ENCODE results near the gene RMI1.

RMI1 gene

GRCh38 chr9:83972286-83972685, 8.3 kb upstream of the RMI1 start:
- Histone ChIP-seq H3K9ac (ENCODE audit: low read depth, low read length) (no peak overlapping the region), H3K27ac (ENCODE audit: low read length) (no peak overlapping the region), H3K9me3 (ENCODE audit: insufficient read depth, low read depth, low read length) (no peaks in the 10 kb centered on the region), H3K4me3 (ENCODE audit: low read length) (no peak overlapping the region), H3K36me3 (ENCODE audit: insufficient read depth, low read depth, low read length) (peaks cover 100% of the 10 kb centered on the region), H3K4me1 (ENCODE audit: insufficient read depth, low read length) (peaks cover 3% of the 10 kb centered on the region; the same call in 1 of the 2 replicates), H3K27me3 (ENCODE audit: insufficient read depth, low read length) (no peaks in the 10 kb centered on the region)

GRCh38 chr9:83975300-83975699, 5.3 kb upstream of the RMI1 start:
- Histone ChIP-seq H3K9me3 (ENCODE audit: insufficient read depth, low read depth, low read length) (no peaks in the 10 kb centered on the region), H3K4me1 (ENCODE audit: insufficient read depth, low read length) (peaks cover 6% of the 10 kb centered on the region; the same call in 1 of the 2 replicates), H3K9ac (ENCODE audit: low read depth, low read length) (no peak overlapping the region), H3K36me3 (ENCODE audit: insufficient read depth, low read depth, low read length) (peaks cover 95% of the 10 kb centered on the region), H3K27me3 (ENCODE audit: insufficient read depth, low read length) (no peaks in the 10 kb centered on the region), H3K27ac (ENCODE audit: low read length) (no peak overlapping the region), H3K4me3 (ENCODE audit: low read length) (no peak overlapping the region)

GRCh38 chr9:83976372-83976771, 4.2 kb upstream of the RMI1 start:
- Histone ChIP-seq H3K36me3 (ENCODE audit: insufficient read depth, low read depth, low read length) (peaks cover 84% of the 10 kb centered on the region), H3K27ac (ENCODE audit: low read length) (no peak overlapping the region), H3K9ac (ENCODE audit: low read depth, low read length) (no peak overlapping the region), H3K4me3 (ENCODE audit: low read length) (peak overlapping the region; percentile 100; the same call in 1 of the 2 replicates), H3K27me3 (ENCODE audit: insufficient read depth, low read length) (no peaks in the 10 kb centered on the region), H3K4me1 (ENCODE audit: insufficient read depth, low read length) (peaks cover 6% of the 10 kb centered on the region; the same call in 1 of the 2 replicates), H3K9me3 (ENCODE audit: insufficient read depth, low read depth, low read length) (no peaks in the 10 kb centered on the region)

- Histone ChIP-seq H3K4me1 (ENCODE audit: insufficient read depth, low read length) (peaks cover 6% of the 10 kb centered on the region; the same call in 1 of the 2 replicates), H3K9ac (ENCODE audit: low read depth, low read length) (peak overlapping the region; percentile 100; the same call in 1 of the 2 replicates), H3K9me3 (ENCODE audit: insufficient read depth, low read depth, low read length) (no peaks in the 10 kb centered on the region), H3K27me3 (ENCODE audit: insufficient read depth, low read length) (no peaks in the 10 kb centered on the region), H3K36me3 (ENCODE audit: insufficient read depth, low read depth, low read length) (peaks cover 76% of the 10 kb centered on the region), H3K27ac (ENCODE audit: low read length) (no peak overlapping the region), H3K4me3 (ENCODE audit: low read length) (peak overlapping the region; percentile 100)
Observed at GRCh38 chr9:83977196-83977595, 3.4 kb upstream of the RMI1 start.

GRCh38 chr9:83978992-83979811, 1.4 kb upstream of the RMI1 start:
- Histone ChIP-seq H3K36me3 (ENCODE audit: insufficient read depth, low read depth, low read length) (peaks cover 56% of the 10 kb centered on the region), H3K27me3 (ENCODE audit: insufficient read depth, low read length) (no peaks in the 10 kb centered on the region), H3K27ac (ENCODE audit: low read length) (peak overlapping the region; percentile 100), H3K9me3 (ENCODE audit: insufficient read depth, low read depth, low read length) (no peaks in the 10 kb centered on the region), H3K4me3 (ENCODE audit: low read length) (peak overlapping the region; percentile 100), H3K4me1 (ENCODE audit: insufficient read depth, low read length) (peaks cover 11% of the 10 kb centered on the region; the same call in 1 of the 2 replicates), H3K9ac (ENCODE audit: low read depth, low read length) (peak overlapping the region; percentile 100)

- H3K36me3 ChIP-seq (ENCODE audit: insufficient read depth, low read depth, low read length): peaks cover 49% of the 10 kb centered on the region
- H3K4me3 ChIP-seq (ENCODE audit: low read length): peak within 1 kb of the TSS; percentile 100
- H3K4me1 ChIP-seq (ENCODE audit: insufficient read depth, low read length): peaks cover 11% of the 10 kb centered on the region; the same call in 1 of the 2 replicates
- no peaks in the 10 kb centered on the region for H3K27me3 ChIP-seq (ENCODE audit: insufficient read depth, low read length)
- H3K9ac ChIP-seq (ENCODE audit: low read depth, low read length): peak within 1 kb of the TSS; percentile 100
- no peaks in the 10 kb centered on the region for H3K9me3 ChIP-seq (ENCODE audit: insufficient read depth, low read depth, low read length)
- H3K27ac ChIP-seq (ENCODE audit: low read length): peak within 1 kb of the TSS; percentile 100
Observed at GRCh38 chr9:83979812-83980394, 702 bp upstream of the RMI1 start, which contains the start of gene HNRNPK. TSS of gene HNRNPK (minus strand) at chr9:83980215. CDS start at chr9:83978252, 1,963 bp downstream.

GRCh38 chr9:83981126-83981871, 694 bp downstream of the RMI1 start:
- Histone ChIP-seq H3K9ac (ENCODE audit: low read depth, low read length) (peak overlapping the region; percentile 100), H3K9me3 (ENCODE audit: insufficient read depth, low read depth, low read length) (no peaks in the 10 kb centered on the region), H3K27ac (ENCODE audit: low read length) (peak overlapping the region; percentile 100), H3K27me3 (ENCODE audit: insufficient read depth, low read length) (no peaks in the 10 kb centered on the region), H3K4me1 (ENCODE audit: insufficient read depth, low read length) (peaks cover 11% of the 10 kb centered on the region; the same call in 1 of the 2 replicates), H3K36me3 (ENCODE audit: insufficient read depth, low read depth, low read length) (peaks cover 35% of the 10 kb centered on the region), H3K4me3 (ENCODE audit: low read length) (peak overlapping the region; percentile 100)

- Histone ChIP-seq H3K4me3 (ENCODE audit: low read length) (no peak overlapping the region), H3K9me3 (ENCODE audit: insufficient read depth, low read depth, low read length) (no peaks in the 10 kb centered on the region), H3K27me3 (ENCODE audit: insufficient read depth, low read length) (no peaks in the 10 kb centered on the region), H3K36me3 (ENCODE audit: insufficient read depth, low read depth, low read length) (peaks cover 21% of the 10 kb centered on the region), H3K4me1 (ENCODE audit: insufficient read depth, low read length) (peaks cover 5% of the 10 kb centered on the region; the same call in 1 of the 2 replicates), H3K27ac (ENCODE audit: low read length) (no peak overlapping the region), H3K9ac (ENCODE audit: low read depth, low read length) (no peak overlapping the region)
Observed at GRCh38 chr9:83986195-83986594, 5.6 kb downstream of the RMI1 start.

GRCh38 chr9:83986765-83987401, 6.3 kb downstream of the RMI1 start:
- Histone ChIP-seq H3K27me3 (ENCODE audit: insufficient read depth, low read length) (no peaks in the 10 kb centered on the region), H3K4me3 (ENCODE audit: low read length) (no peak overlapping the region), H3K36me3 (ENCODE audit: insufficient read depth, low read depth, low read length) (peaks cover 21% of the 10 kb centered on the region), H3K9ac (ENCODE audit: low read depth, low read length) (no peak overlapping the region), H3K4me1 (ENCODE audit: insufficient read depth, low read length) (peaks cover 5% of the 10 kb centered on the region; the same call in 1 of the 2 replicates), H3K9me3 (ENCODE audit: insufficient read depth, low read depth, low read length) (no peaks in the 10 kb centered on the region), H3K27ac (ENCODE audit: low read length) (no peak overlapping the region)

- Histone ChIP-seq H3K4me1 (ENCODE audit: insufficient read depth, low read length) (peaks cover 5% of the 10 kb centered on the region; the same call in 1 of the 2 replicates), H3K4me3 (ENCODE audit: low read length) (no peak overlapping the region), H3K9ac (ENCODE audit: low read depth, low read length) (no peak overlapping the region), H3K36me3 (ENCODE audit: insufficient read depth, low read depth, low read length) (peaks cover 21% of the 10 kb centered on the region), H3K9me3 (ENCODE audit: insufficient read depth, low read depth, low read length) (no peaks in the 10 kb centered on the region), H3K27ac (ENCODE audit: low read length) (no peak overlapping the region), H3K27me3 (ENCODE audit: insufficient read depth, low read length) (no peaks in the 10 kb centered on the region)
Observed at GRCh38 chr9:83987402-83987791, 6.8 kb downstream of the RMI1 start.

GRCh38 chr9:83988411-83988810, 7.8 kb downstream of the RMI1 start:
- Histone ChIP-seq H3K27ac (ENCODE audit: low read length) (no peak overlapping the region), H3K27me3 (ENCODE audit: insufficient read depth, low read length) (no peaks in the 10 kb centered on the region), H3K4me1 (ENCODE audit: insufficient read depth, low read length) (no peaks in the 10 kb centered on the region), H3K36me3 (ENCODE audit: insufficient read depth, low read depth, low read length) (peaks cover 21% of the 10 kb centered on the region), H3K9me3 (ENCODE audit: insufficient read depth, low read depth, low read length) (no peaks in the 10 kb centered on the region), H3K9ac (ENCODE audit: low read depth, low read length) (no peak overlapping the region), H3K4me3 (ENCODE audit: low read length) (no peak overlapping the region)
